ENCODE measurements around the gene TGFBR3.

- TF ChIP-seq CTCF (IDR thresholded peaks at IDR 0.05) (no peak), POLR2A (IDR thresholded peaks at IDR 0.05) (no peak)
Measured at GRCh38 chr1:91776068-91776794, 109.7 kb downstream of the TGFBR3 start.
